Panc1 (cell line): ENCODE results near the gene NTSR2. TPM values are rescaled to one million over a fixed set of nuclear protein-coding genes. Genes with fewer than 3 reads are reported as not detected.

Experiments used
- ATAC-seq: fragments of 200-7000 bp; cut with Tn5 transposase; 2 replicates; pipeline ENCODE4 v1.9.1; 2020; ENCODE audit warnings: mild to moderate bottlenecking, moderate library complexity
- BruUV-seq: library from RNA; stranded (reverse); fragments of 400-500 nt; replicated peaks from 2 replicates; lab custom pipeline; 2021; lab: Mats Ljungman, UMichigan
- CTCF ChIA-PET: fragments of 300-600 bp; sonication (Branson Sonifier 250); formaldehyde crosslinking; loops from one replicate; lab custom pipeline; 2022; ENCODE audit warnings: antibody characterized with exemption; lab: Charles Lee
- POLR2A ChIA-PET: fragments of 300-600 bp; sonication (Branson Sonifier 250); formaldehyde crosslinking; loops from one replicate; lab custom pipeline; 2022; ENCODE audit warnings: antibody characterized with exemption; lab: Charles Lee
- DNase-seq: peaks from one replicate; pipeline ENCODE4 v3.0.0-alpha.2; 2010; ENCODE audit warnings: low read depth, low spot score
- H3K27ac ChIP-seq: 2 replicates; pipeline ENCODE4 v1.5.1; 2011; ENCODE audit warnings: mild to moderate bottlenecking, low read length, inconsistent platforms
- H3K27me3 ChIP-seq: fragments of 200-500 bp; sonication (Bioruptor generic); 2 replicates; pipeline ENCODE4 v1.6.0; 2014; ENCODE audit warnings: low read length, inconsistent platforms; ENCODE audit not compliant: control insufficient read depth, insufficient read depth
- H3K36me3 ChIP-seq: fragments of 200-500 bp; sonication (Bioruptor generic); 2 replicates; pipeline ENCODE4 v1.5.1; 2014; ENCODE audit warnings: inconsistent platforms, mild to moderate bottlenecking, low read length, moderate library complexity; ENCODE audit not compliant: control insufficient read depth, insufficient read depth
- H3K4me1 ChIP-seq: 2 replicates; pipeline ENCODE4 v1.5.1; 2011; ENCODE audit warnings: inconsistent platforms, mild to moderate bottlenecking, low read length, moderate library complexity; ENCODE audit not compliant: control insufficient read depth, insufficient read depth
- H3K4me3 ChIP-seq, 2 experiments: 2 replicates each; pipeline ENCODE4 v1.5.1; 2011 to 2012; ENCODE audit warnings: low read depth in 2 of 2, low read length in 2 of 2, mild to moderate bottlenecking in 2 of 2, inconsistent platforms in 1 of 2, moderate library complexity in 1 of 2
- H3K9me3 ChIP-seq: fragments of 200-500 bp; sonication (Bioruptor generic); 2 replicates; pipeline ENCODE4 v1.5.1; 2014; ENCODE audit warnings: low read depth, mild to moderate bottlenecking, inconsistent platforms, low read length, moderate library complexity; ENCODE audit not compliant: control insufficient read depth, insufficient read depth
- CTCF ChIP-seq: fragments of 450-650 bp; IDR thresholded peaks from 2 replicates; pipeline ENCODE4 v1.5.1; 2017; ENCODE audit warnings: mild to moderate bottlenecking
- POLR2AphosphoS5 ChIP-seq: IDR thresholded peaks from 2 replicates; pipeline ENCODE4 v1.6.1; 2012; ENCODE audit warnings: mild to moderate bottlenecking, low read depth, low read length, moderate library complexity
- REST ChIP-seq, 2 experiments: IDR thresholded peaks; 2 replicates each; pipeline ENCODE4 v1.6.1; 2011 to 2012; ENCODE audit warnings: low read depth in 2 of 2, control low read depth in 1 of 2, low read length in 1 of 2, mild to moderate bottlenecking in 1 of 2, moderate library complexity in 1 of 2; ENCODE audit not compliant: insufficient read depth in 1 of 2
- SIN3A ChIP-seq: IDR thresholded peaks from 2 replicates; pipeline ENCODE4 v1.6.1; 2012; ENCODE audit warnings: low read depth, mild to moderate bottlenecking, low read length, moderate library complexity, borderline replicate concordance; ENCODE audit not compliant: insufficient read depth
- TCF7L2 ChIP-seq: IDR thresholded peaks from 2 replicates; pipeline ENCODE4 v1.6.1; 2011; ENCODE audit warnings: mild to moderate bottlenecking, low read depth, low read length, inconsistent platforms
- in situ Hi-C: cut with HindIII; loops from 2 replicates; pipeline ENCODE4 v1.10.0; 2016; ENCODE audit warnings: low sequenced_read_pairs, low pct_unique_long_range_greater_than_20kb
- intact Hi-C: fragments of 100-400 bp; cut with micrococcal nuclease; formaldehyde crosslinking; loops from one replicate; pipeline ENCODE4 v1.10.0; 2022; ENCODE audit not compliant: unreplicated experiment
- total RNA-seq: library from RNA; stranded (reverse); gene quantifications from one replicate; pipeline ENCODE4 v1.2.1, GENCODE V29; 2021; ENCODE audit not compliant: unreplicated experiment

NTSR2 gene
- total RNA-seq, 1 experiment from 2014 or later = 0.15 TPM

GRCh38 chr2:11684894-11685460 is 15.0 kb upstream of the NTSR2 start:
- in situ Hi-C loops (no loop called here), intact Hi-C loops (loop anchor here (5.0 kb wide), 1 partner anchor 208 kb away; no protein-coding TSS in a partner anchor)
- CTCF ChIA-PET = interaction anchor here (0.7 kb wide), 1 partner anchor 33 kb away, joined by 3 read pairs; no protein-coding TSS in a partner anchor
- Histone ChIP-seq H3K9me3 (no peaks in the 10 kb centered on the region), H3K4me3 (no peak overlapping the region), H3K4me1 (peaks cover 4% of the 10 kb centered on the region), H3K27ac (no peak overlapping the region), H3K27me3 (no peaks in the 10 kb centered on the region), H3K36me3 (no peaks in the 10 kb centered on the region)
- POLR2A ChIA-PET = no interaction called here
- BruUV-seq = no TSS peak
- ATAC-seq (no peak), DNase-seq (no peak)
- no peak for TF ChIP-seq CTCF
- TF ChIP-seq SIN3A = no peak
- TF ChIP-seq POLR2AphosphoS5 = no peak
- no peak for TF ChIP-seq TCF7L2
- no peak for TF ChIP-seq REST (IDR thresholded peaks at IDR 0.05; ENCODE audit: insufficient read depth in 1 of 2, low read depth in 2 of 2, low read length in 1 of 2)

- ATAC-seq (no peak), DNase-seq (no peak)
- no TSS peak for BruUV-seq
- peaks cover 4% of the 10 kb centered on the region for H3K4me1 ChIP-seq
- TF ChIP-seq TCF7L2 (no peak), CTCF (no peak), POLR2AphosphoS5 (no peak), SIN3A (no peak), REST (IDR thresholded peaks at IDR 0.05; ENCODE audit: insufficient read depth in 1 of 2, low read depth in 2 of 2, low read length in 1 of 2) (no peak)
- in situ Hi-C loops (no loop called here), intact Hi-C loops (loop anchor here (5.0 kb wide), 1 partner anchor 207 kb away; no protein-coding TSS in a partner anchor)
- no peak overlapping the region for H3K27ac ChIP-seq
- ChIA-PET POLR2A (no interaction called here), CTCF (interaction anchor here (1.0 kb wide), 1 partner anchor 9 kb away, joined by 3 read pairs; no protein-coding TSS in a partner anchor)
- H3K9me3 ChIP-seq = no peaks in the 10 kb centered on the region
- no peaks in the 10 kb centered on the region for H3K36me3 ChIP-seq
- no peak overlapping the region for H3K4me3 ChIP-seq
- H3K27me3 ChIP-seq = no peaks in the 10 kb centered on the region
These were observed 14.0 kb upstream of the NTSR2 start for GRCh38 chr2:11683966-11684365.
